ENCODE data around the gene SLC1A4. TPM values are rescaled to one million over a fixed set of nuclear protein-coding genes. Genes with fewer than 3 reads are reported as not detected.

Gene SLC1A4
- 100 to 1,000 TPM; 343 to 373 TPM for total RNA-seq

GRCh38 chr2:64989126-64989981 is at the start of gene SLC1A4:
Gene SLC1A4, plus strand, starts transcription at chr2:64989399. Its CDS starts 245 bp downstream, at chr2:64989644.

GRCh38 chr2:65056215-65057053 is 67.2 kb downstream of the SLC1A4 start, which contains the start of gene CEP68:
Gene CEP68, plus strand, starts transcription at chr2:65056416. Its CDS starts 13,029 bp downstream, at chr2:65069445.

Small RNA genes lying within 50 kb of the gene (small RNA-seq; reads per million reads assigned to genes)
- gene RNU6-548P: 0 reads per million in 2 donors

Other genes starting within 250 kb of the SLC1A4 start
- 1 to 10 TPM; 7.9 to 9.7 TPM for gene CEP68, start 67.0 kb downstream of the SLC1A4 start, total RNA-seq
- 10 to 100 TPM; 56.8 to 86.9 TPM for gene RAB1A, start 140.7 kb downstream of the SLC1A4 start, total RNA-seq
- gene ACTR2, start 238.4 kb downstream of the SLC1A4 start, total RNA-seq: 10 to 100 TPM; 55.7 to 84.6 TPM

All from melanocyte of skin (primary cell).